Small intestine (tissue), 7 donors: Measurements from ENCODE around the gene NEK3. TPM values are rescaled to one million over a fixed set of nuclear protein-coding genes. Genes with fewer than 3 reads are reported as not detected.
"Not testable (repeated sequence)": the region's sequence is repeated elsewhere in the genome, so short reads cannot be mapped to it uniquely, and the experiment has no call there.

Experiments used
- DNase-seq, 2 donors: peaks; one replicate each; pipeline versions ENCODE4 v3.0.0 to v3.0.0-alpha.2; 2013
- FAIRE-seq: peaks from 2 replicates; lab custom pipeline; 2012; peaks lifted over from hg19 to GRCh38; lab: Jason Lieb, UNC
- H3K27ac ChIP-seq, 3 donors: one replicate each; pipeline ENCODE4 v1.5.1; 2013; ENCODE audit warnings: low read length in 2 of 3, mild to moderate bottlenecking in 2 of 3, control low read depth in 1 of 3, inconsistent platforms in 1 of 3, low read depth in 1 of 3, moderate library complexity in 1 of 3
- H3K27me3 ChIP-seq, 3 donors: one replicate each; pipeline ENCODE4 v1.6.1; 2013; ENCODE audit warnings: low read length in 3 of 3, inconsistent platforms in 1 of 3; ENCODE audit not compliant: control insufficient read depth in 3 of 3, insufficient read depth in 3 of 3
- H3K36me3 ChIP-seq, 3 donors: one replicate each; pipeline ENCODE4 v1.6.1; 2013; ENCODE audit warnings: low read length in 3 of 3, inconsistent platforms in 1 of 3, low read depth in 1 of 3, mild to moderate bottlenecking in 1 of 3, moderate library complexity in 1 of 3; ENCODE audit not compliant: control insufficient read depth in 3 of 3, insufficient read depth in 2 of 3
- H3K4me1 ChIP-seq, 3 donors: one replicate each; pipeline ENCODE4 v1.6.1; 2013; ENCODE audit warnings: low read length in 2 of 3, inconsistent platforms in 1 of 3, low read depth in 1 of 3, mild to moderate bottlenecking in 1 of 3, moderate library complexity in 1 of 3; ENCODE audit not compliant: control insufficient read depth in 3 of 3, insufficient read depth in 2 of 3
- H3K4me3 ChIP-seq, 3 donors: one replicate each; pipeline ENCODE4 v1.5.1; 2013; ENCODE audit warnings: low read length in 3 of 3, control low read depth in 1 of 3, inconsistent platforms in 1 of 3, low read depth in 1 of 3, mild to moderate bottlenecking in 1 of 3, moderate library complexity in 1 of 3
- H3K9me3 ChIP-seq, 2 donors: one replicate each; pipeline ENCODE4 v1.6.1; 2013; ENCODE audit warnings: low read depth in 1 of 2, low read length in 1 of 2; ENCODE audit not compliant: control insufficient read depth in 2 of 2, insufficient read depth in 1 of 2
- WGBS, 3 donors: extraction: QIAGEN DNeasy Blood & Tissue Kit; methylation state at CpG; one replicate each; pipeline ENCODE4 v1.1.7; 2013; 5-methylcytosine and 5-hydroxymethylcytosine counted together
- polyA plus RNA-seq, 4 donors: library from polyadenylated mRNA; stranded (reverse) in 3 of 4; unstranded in 1 of 4; fragments of 200-250 nt in 3 of 4; fragments of 120-200 nt in 1 of 4; gene quantifications; one replicate each; pipeline versions ENCODE4 v1.2.1 to v1.2.3, GENCODE V29; 2013
- donor health status: healthy with polysubstance abuse.
- donor health status: control.
- donor health status: control.
- donor health status: Bipolar disorder and iron deficiency.
- donor health status: healthy.

Gene NEK3
- polyA plus RNA-seq, 4 donors = 20.6 to 44.3 (median 38.1) TPM

GRCh38 chr13:52097197-52097596 is 62.2 kb downstream of the NEK3 start:
- H3K36me3 ChIP-seq = no peaks in the 10 kb centered on the region
- 89 to 95% (median 91%) methylated on average over 5 of the region's 5 CpGs for WGBS, 3 donors
- H3K4me3 ChIP-seq = no peak overlapping the region
- peaks cover 0 to 3% of the 10 kb centered on the region in 2 donors for H3K9me3 ChIP-seq
- DNase-seq (no peak), FAIRE-seq (no peak)
- no peaks in the 10 kb centered on the region for H3K27me3 ChIP-seq
- no peaks in the 10 kb centered on the region for H3K4me1 ChIP-seq
- H3K27ac ChIP-seq = no peak overlapping the region

- Histone ChIP-seq H3K36me3 (no peaks in the 10 kb centered on the region), H3K27me3 (no peaks in the 10 kb centered on the region), H3K9me3 (peaks cover 0 to 3% of the 10 kb centered on the region in 2 donors), H3K27ac (no peak overlapping the region), H3K4me1 (no peaks in the 10 kb centered on the region), H3K4me3 (no peak overlapping the region)
- FAIRE-seq = no peak
- WGBS, 3 donors = 83 to 86% (median 84%) methylated on average over 3 of the region's 3 CpGs
- no peak for DNase-seq
These were observed 62.6 kb downstream of the NEK3 start for GRCh38 chr13:52096748-52097147.

DNA sequence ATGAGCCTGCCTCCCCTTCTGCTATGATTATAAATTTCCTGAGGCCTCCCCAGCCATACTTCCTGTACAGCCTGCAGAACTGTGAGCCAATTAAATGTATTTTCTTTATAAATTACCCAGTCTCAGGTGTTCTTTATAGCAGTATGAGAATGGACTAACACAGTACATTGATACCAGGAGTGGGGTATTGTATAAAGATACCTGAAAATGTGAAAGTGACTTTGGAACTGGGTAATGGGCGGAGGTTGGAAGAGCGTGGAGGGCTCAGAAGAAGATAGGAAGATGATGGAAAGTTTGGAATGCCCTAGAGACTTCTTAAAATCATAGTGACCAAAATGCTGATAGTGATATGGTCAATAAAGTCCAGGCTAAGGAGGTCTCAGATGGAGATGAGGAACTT is 63.3 kb downstream of the NEK3 start:
- DNase-seq (no peak), FAIRE-seq (no peak)
- Histone ChIP-seq H3K4me1 (no peaks in the 10 kb centered on the region), H3K36me3 (no peaks in the 10 kb centered on the region), H3K4me3 (no peak overlapping the region), H3K9me3 (peaks cover 0 to 3% of the 10 kb centered on the region in 2 donors), H3K27ac (no peak overlapping the region), H3K27me3 (no peaks in the 10 kb centered on the region)
- 91 to 94% (median 93%) methylated on average over 2 of the region's 2 CpGs for WGBS, 3 donors

DNA sequence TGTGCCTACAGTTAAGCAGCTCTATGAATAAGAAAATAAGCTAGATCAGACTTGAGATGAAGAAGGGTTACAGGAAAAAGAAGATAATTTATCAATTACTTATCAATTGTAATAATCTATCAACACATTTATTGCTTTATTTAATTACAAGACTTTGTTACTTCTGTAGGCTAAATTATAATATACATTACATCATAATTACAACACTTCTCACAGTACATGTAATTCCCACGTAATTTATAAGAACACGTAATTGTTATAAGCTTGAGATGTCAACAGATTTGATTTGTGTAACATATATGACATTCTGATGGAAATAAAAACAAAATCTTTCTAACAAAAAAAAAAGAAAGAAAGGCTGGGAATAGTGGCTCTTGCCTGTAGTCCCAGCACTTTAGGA is 67.3 kb downstream of the NEK3 start:
- Histone ChIP-seq H3K27me3 (no peaks in the 10 kb centered on the region), H3K4me3 (no peak overlapping the region), H3K36me3 (no peaks in the 10 kb centered on the region), H3K27ac (no peak overlapping the region), H3K4me1 (no peaks in the 10 kb centered on the region), H3K9me3 (peaks cover 0 to 2% of the 10 kb centered on the region in 2 donors)
- 89 to 90% (median 89%) methylated on average over 2 of the region's 2 CpGs for WGBS, 3 donors
- FAIRE-seq (no peak), DNase-seq (no peak)

DNA sequence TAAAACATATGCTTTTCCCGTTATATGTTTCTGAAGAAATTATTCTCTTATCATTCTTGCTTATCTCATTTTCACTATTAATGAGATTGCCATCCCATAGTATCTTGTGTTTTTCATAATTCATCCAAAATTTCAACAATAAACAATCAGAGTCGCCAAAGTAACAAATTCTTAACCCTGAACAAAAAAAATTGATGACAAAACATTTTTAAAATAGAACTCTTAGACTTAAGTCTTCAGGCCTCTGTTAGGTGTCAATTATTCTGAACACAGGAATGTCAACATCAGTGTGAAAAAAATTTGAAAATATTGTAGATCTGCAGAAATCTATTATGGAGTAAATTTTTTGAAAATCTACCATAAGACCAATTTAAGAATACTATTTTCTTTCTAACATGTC is 67.9 kb downstream of the NEK3 start:
- FAIRE-seq (no peak), DNase-seq (no peak)
- 44 to 69% (median 55%) methylated on average over 2 of the region's 2 CpGs for WGBS, 3 donors
- no peaks in the 10 kb centered on the region for H3K36me3 ChIP-seq
- no peaks in the 10 kb centered on the region for H3K27me3 ChIP-seq
- H3K27ac ChIP-seq = no peak overlapping the region
- no peaks in the 10 kb centered on the region for H3K4me1 ChIP-seq
- no peak overlapping the region for H3K4me3 ChIP-seq
- H3K9me3 ChIP-seq = no peaks in the 10 kb centered on the region

DNA sequence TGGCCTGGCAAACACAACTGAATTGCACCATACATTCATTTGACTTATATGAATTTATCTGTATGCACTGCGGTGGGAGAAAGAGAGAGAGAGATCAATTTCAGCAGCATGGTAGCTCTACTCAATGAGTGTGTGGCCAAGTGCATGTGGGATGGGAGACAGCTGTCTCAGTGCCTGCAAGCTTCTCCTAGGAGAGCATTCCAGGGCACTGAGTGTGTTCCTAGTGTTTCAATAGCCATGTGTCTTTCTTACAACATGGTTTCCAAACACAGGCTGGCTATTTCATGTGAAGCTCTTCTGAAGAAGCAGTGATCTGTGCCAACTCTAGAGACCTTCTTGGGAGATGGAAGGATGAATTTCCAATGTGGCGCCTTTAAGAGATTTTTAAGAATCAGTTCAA is 74.0 kb downstream of the NEK3 start:
- FAIRE-seq (no peak), DNase-seq (no peak)
- no peaks in the 10 kb centered on the region for H3K9me3 ChIP-seq
- H3K27me3 ChIP-seq = no peaks in the 10 kb centered on the region
- no peaks in the 10 kb centered on the region for H3K36me3 ChIP-seq
- WGBS, 3 donors = 81 to 97% (median 83%) methylated on average over 2 of the region's 2 CpGs
- H3K4me3 ChIP-seq = no peak overlapping the region
- no peak overlapping the region for H3K27ac ChIP-seq
- H3K4me1 ChIP-seq = no peaks in the 10 kb centered on the region

DNA sequence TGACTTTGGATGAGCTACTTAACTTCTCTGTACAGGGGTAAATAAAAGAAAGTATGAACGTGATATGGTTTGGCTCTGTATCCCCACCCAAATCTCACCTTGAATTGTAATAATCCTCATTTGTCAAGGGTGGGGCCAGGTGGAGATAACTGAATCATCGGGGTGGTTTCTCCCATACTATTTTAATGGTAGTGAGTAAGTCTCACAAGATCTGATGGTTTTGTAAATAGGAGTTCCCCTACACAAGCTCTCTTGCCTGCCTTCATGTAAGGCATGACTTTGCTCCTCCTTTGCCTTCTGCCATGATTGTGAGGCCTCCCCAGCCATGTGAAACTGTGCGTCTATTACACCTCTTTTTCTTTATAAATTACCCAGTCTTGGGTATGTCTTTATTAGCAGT is 74.4 kb downstream of the NEK3 start:
- not testable (repeated sequence) for FAIRE-seq, H3K27ac ChIP-seq, H3K4me3 ChIP-seq, H3K36me3 ChIP-seq, H3K9me3 ChIP-seq, H3K4me1 ChIP-seq, H3K27me3 ChIP-seq, DNase-seq
- WGBS, 3 donors = 55 to 77% (median 68%) methylated on average over 3 of the region's 3 CpGs

Other genes starting within 250 kb of the NEK3 start
- gene ATP7B, start 148.1 kb downstream of the NEK3 start, polyA plus RNA-seq = 10 to 100 TPM in 3 of 4 donors, 1 to 10 TPM in 1; 8.1 to 31.3 (median 13.5) TPM
- gene ALG11, start 147.2 kb downstream of the NEK3 start, polyA plus RNA-seq = 10 to 100 TPM in 1 of 4 donors, 1 to 10 TPM in 3; 1.4 to 25.9 (median 4.9) TPM
- gene UTP14C, start 134.9 kb downstream of the NEK3 start, polyA plus RNA-seq = 10 to 100 TPM in 1 of 4 donors, 1 to 10 TPM in 3; 2.2 to 22.2 (median 5.6) TPM
- 1 to 10 TPM in 1 of 4 donors, under 1 TPM in 1, not detected in 2; 0.19 to 1.4 TPM for gene NEK5, start 30.5 kb downstream of the NEK3 start, polyA plus RNA-seq
- gene THSD1, start 246.6 kb upstream of the NEK3 start, polyA plus RNA-seq = 1 to 10 TPM in 2 of 4 donors, under 1 TPM in 2; 0.22 to 4.3 (median 1.8) TPM